Measurements from ENCODE around the gene RETSAT. TPM values are rescaled to one million over a fixed set of nuclear protein-coding genes. Genes with fewer than 3 reads are reported as not detected.

Gene RETSAT
- polyA plus RNA-seq, 2 of the 4 experiments (the other 2 are of a cell fraction): 42.3 to 51.6 TPM

DNA sequence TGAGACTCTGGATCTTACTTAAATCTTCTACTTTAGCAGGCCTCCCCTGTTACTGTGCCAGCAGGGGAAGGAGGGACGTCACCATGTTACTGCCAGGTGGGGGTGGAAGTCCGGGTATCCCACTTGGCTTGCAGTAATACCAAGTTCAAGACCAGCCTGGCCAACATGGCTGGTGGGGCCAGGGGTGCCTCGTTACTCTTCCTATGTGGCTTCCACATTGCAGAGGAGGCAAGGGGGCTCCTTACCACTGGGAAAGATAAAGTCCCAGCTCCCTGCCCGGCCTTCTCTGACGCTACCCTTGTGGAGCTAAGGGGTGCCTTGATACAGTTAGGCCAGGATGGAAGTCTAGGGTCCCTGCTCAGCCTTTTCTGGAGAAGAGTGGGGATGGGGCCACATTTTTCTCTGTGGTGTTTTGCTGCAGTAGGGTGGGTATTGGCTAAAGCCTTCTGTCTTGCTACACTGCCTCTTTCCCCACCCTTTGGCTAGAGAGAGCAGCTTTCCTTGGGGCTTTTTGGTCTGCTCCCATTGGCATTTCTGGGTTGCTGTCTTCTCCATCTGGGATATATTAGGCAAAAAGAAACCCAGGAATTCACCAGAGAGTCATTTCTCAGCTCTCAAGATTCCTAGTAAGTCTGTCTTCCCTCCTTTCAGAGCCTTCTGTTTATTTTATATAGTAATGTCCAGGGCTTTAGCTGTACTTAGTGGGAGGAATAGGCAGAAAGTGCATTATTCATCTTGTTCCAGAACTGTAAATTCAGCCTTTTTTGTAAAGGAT, 22.1 kb upstream of the RETSAT start:
- POLR2A ChIA-PET: no interaction called here
- H3K9me3 ChIP-seq: no peaks in the 10 kb centered on the region
- ATAC-seq: no peak
- no peak overlapping the region for H3K4me3 ChIP-seq
- FAIRE-seq: no peak
- no peak overlapping the region for H3K27ac ChIP-seq
- 84% methylated on average over 5 of the region's 5 CpGs for WGBS (ENCODE audit: missing lambda C conversion rate)
- CTCF ChIA-PET: interaction anchor here (0.5 to 3.7 kb wide), 10 partner anchors 12 to 326 kb away, joined by 3 to 24 read pairs (median 4); no protein-coding TSS in a partner anchor
- no peak for TF ChIP-seq JUNB (IDR thresholded peaks at IDR 0.05)
- TF ChIP-seq RCOR1 (IDR thresholded peaks at IDR 0.05; ENCODE audit: low read depth, low read length): no peak
- TF ChIP-seq, protein P1, sequence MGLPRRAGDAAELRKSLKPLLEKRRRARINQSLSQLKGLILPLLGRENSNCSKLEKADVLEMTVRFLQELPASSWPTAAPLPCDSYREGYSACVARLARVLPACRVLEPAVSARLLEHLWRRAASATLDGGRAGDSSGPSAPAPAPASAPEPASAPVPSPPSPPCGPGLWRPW (IDR thresholded peaks at IDR 0.05): no peak
- TF ChIP-seq EHF (CRISPR knock-in tag; IDR thresholded peaks at IDR 0.05): no peak
- TF ChIP-seq, protein P2, sequence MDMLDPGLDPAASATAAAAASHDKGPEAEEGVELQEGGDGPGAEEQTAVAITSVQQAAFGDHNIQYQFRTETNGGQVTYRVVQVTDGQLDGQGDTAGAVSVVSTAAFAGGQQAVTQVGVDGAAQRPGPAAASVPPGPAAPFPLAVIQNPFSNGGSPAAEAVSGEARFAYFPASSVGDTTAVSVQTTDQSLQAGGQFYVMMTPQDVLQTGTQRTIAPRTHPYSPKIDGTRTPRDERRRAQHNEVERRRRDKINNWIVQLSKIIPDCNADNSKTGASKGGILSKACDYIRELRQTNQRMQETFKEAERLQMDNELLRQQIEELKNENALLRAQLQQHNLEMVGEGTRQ (IDR thresholded peaks at IDR 0.05): no peak
- no peak for TF ChIP-seq HEYL (CRISPR knock-in tag; IDR thresholded peaks at IDR 0.05)
- no peak for TF ChIP-seq CEBPB (IDR thresholded peaks at IDR 0.05)
- TF ChIP-seq, protein P3, sequence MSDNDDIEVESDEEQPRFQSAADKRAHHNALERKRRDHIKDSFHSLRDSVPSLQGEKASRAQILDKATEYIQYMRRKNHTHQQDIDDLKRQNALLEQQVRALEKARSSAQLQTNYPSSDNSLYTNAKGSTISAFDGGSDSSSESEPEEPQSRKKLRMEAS (IDR thresholded peaks at IDR 0.05): no peak
- TF ChIP-seq EHMT2 (IDR thresholded peaks at IDR 0.05; ENCODE audit: low read depth): no peak
- no peak for TF ChIP-seq HOXA7 (CRISPR knock-in tag; IDR thresholded peaks at IDR 0.05)
- no peak for TF ChIP-seq RARB (CRISPR knock-in tag; IDR thresholded peaks at IDR 0.05)
- TF ChIP-seq KDM5A (IDR thresholded peaks at IDR 0.05): no peak
- no peak for TF ChIP-seq FOSL2 (IDR thresholded peaks at IDR 0.05)
- TF ChIP-seq FOSL2 (CRISPR knock-in tag; IDR thresholded peaks at IDR 0.05): no peak
- no peak for TF ChIP-seq ESRRA (IDR thresholded peaks at IDR 0.05; ENCODE audit: borderline replicate concordance, low read length)
- TF ChIP-seq POLR2AphosphoS2 (conservative IDR thresholded peaks at IDR 0.05; ENCODE audit: low read length): no peak
- H3K4me2 ChIP-seq: no peak overlapping the region
- no peaks in the 10 kb centered on the region for H3K4me1 ChIP-seq
- no peak for DNase-seq (ENCODE audit: low read depth in 1 of 2, low spot score in 1 of 2)

DNA sequence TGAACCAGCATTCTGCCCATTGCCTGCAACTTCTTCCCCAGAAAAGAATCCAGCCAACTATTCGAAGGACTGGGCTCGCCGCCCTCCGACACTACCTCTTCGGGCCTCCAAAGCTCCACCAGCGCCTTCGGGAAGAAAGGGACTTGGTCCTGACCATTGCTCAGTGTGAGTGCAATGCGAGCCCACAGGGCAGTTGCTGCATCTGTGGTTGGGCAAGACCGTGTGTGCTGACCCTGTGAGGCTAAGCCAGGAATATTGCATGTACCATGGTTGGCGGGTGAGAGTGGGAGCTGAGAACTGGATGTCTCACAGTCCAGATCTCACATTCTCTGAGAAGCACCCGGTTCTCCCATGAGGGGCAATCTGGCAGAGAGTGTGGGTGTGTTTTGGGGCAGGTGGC, 16.7 kb upstream of the RETSAT start:
- Histone ChIP-seq H3K27ac (no peak overlapping the region), H3K4me3 (no peak overlapping the region), H3K4me2 (no peak overlapping the region), H3K4me1 (peaks cover 9% of the 10 kb centered on the region; the same call in 2 of the 3 replicates), H3K9me3 (no peaks in the 10 kb centered on the region)
- TF ChIP-seq TFCP2L1 (CRISPR knock-in tag; IDR thresholded peaks at IDR 0.05) (no peak), POLR2A (IDR thresholded peaks at IDR 0.05; ENCODE audit: low read length) (no peak), RNF2 (IDR thresholded peaks at IDR 0.05; ENCODE audit: borderline replicate concordance, low read depth) (no peak)
- ChIA-PET POLR2A (interaction anchor here (2.4 kb wide), 1 partner anchor 16 kb away, joined by 12 read pairs; the partner anchor contains the start of genes ELMOD3 and RETSAT), CTCF (interaction anchor here (0.8 to 3.2 kb wide), 11 partner anchors 10 to 181 kb away, joined by 3 to 15 read pairs (median 5); partner anchors contain the start of genes ELMOD3 and RETSAT)
- WGBS (ENCODE audit: missing lambda C conversion rate): 92% methylated on average over 11 of the region's 11 CpGs
- FAIRE-seq (no peak), ATAC-seq (no peak), DNase-seq (ENCODE audit: low read depth in 1 of 2, low spot score in 1 of 2) (no peak)

DNA sequence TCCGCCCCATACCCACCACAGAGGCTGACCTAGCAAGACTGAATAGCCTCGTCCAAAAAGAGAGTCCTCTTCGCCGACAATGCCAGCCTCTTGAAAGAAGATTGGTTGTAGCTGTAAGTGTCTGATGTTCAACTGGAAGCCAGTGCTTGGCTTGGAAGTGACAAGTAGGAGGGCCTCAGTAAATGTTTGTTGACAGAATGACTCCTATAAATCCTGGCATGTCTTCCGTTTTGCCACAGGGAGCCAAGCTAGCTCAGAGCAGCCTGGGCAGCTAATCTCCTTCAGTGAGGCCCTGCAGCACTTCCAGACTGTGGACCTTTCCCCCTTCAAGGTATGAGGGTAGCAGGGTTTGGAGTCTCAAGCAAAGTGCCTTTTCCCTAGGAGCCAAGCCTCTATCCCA, 15.2 kb upstream of the RETSAT start:
- CTCF ChIA-PET: interaction anchor here (0.6 to 3.2 kb wide), 6 partner anchors 8 to 183 kb away, joined by 3 to 15 read pairs (median 4); no protein-coding TSS in a partner anchor
- peak in 1 of 2 experiments; percentile 30 for DNase-seq (ENCODE audit: low read depth in 1 of 2, low spot score in 1 of 2)
- peak; percentile 64 to 72; a peak in 5 of 6 replicates for ATAC-seq
- H3K4me2 ChIP-seq: 0 out of 3 replicates have a peak overlapping the region, but pooled peaks have one; percentile 5
- FAIRE-seq: no peak
- TF ChIP-seq TFCP2L1 (CRISPR knock-in tag; IDR thresholded peaks at IDR 0.05) (no peak), CEBPB (IDR thresholded peaks at IDR 0.05) (no peak), KDM5A (IDR thresholded peaks at IDR 0.05) (no peak), NFE2L2 (conservative IDR thresholded peaks at IDR 0.05; ENCODE audit: low read length) (no peak), PHF8 (IDR thresholded peaks at IDR 0.05; ENCODE audit: borderline replicate concordance, low read depth) (no peak), NR3C1 (IDR thresholded peaks at IDR 0.05) (no peak)
- TF ChIP-seq, protein P4, sequence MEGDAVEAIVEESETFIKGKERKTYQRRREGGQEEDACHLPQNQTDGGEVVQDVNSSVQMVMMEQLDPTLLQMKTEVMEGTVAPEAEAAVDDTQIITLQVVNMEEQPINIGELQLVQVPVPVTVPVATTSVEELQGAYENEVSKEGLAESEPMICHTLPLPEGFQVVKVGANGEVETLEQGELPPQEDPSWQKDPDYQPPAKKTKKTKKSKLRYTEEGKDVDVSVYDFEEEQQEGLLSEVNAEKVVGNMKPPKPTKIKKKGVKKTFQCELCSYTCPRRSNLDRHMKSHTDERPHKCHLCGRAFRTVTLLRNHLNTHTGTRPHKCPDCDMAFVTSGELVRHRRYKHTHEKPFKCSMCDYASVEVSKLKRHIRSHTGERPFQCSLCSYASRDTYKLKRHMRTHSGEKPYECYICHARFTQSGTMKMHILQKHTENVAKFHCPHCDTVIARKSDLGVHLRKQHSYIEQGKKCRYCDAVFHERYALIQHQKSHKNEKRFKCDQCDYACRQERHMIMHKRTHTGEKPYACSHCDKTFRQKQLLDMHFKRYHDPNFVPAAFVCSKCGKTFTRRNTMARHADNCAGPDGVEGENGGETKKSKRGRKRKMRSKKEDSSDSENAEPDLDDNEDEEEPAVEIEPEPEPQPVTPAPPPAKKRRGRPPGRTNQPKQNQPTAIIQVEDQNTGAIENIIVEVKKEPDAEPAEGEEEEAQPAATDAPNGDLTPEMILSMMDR (IDR thresholded peaks at IDR 0.05): no peak
- TF ChIP-seq, protein P1 (IDR thresholded peaks at IDR 0.05): no peak
- H3K4me1 ChIP-seq: peaks cover 9% of the 10 kb centered on the region; the same call in 2 of the 3 replicates
- POLR2A ChIA-PET: interaction anchor here (0.6 to 2.4 kb wide), 6 partner anchors 9 to 192 kb away, joined by 3 to 12 read pairs (median 4); partner anchors contain the start of genes ELMOD3, GGCX, RETSAT and TGOLN2
- no peaks in the 10 kb centered on the region for H3K9me3 ChIP-seq
- 48% methylated on average over 5 of the region's 5 CpGs for WGBS (ENCODE audit: missing lambda C conversion rate)
- H3K27ac ChIP-seq: peak overlapping the region in 1 of 2 experiments; percentile 11; a peak in 1 of 6 replicates
- no peak overlapping the region for H3K4me3 ChIP-seq

All from A549 (cell line).